Trophoblast cell (in vitro differentiated cells and primary cell): ENCODE results near the gene AMD1.

Source experiments
- DNase-seq, 2 donors: peaks; one replicate each; pipeline ENCODE4 v3.0.0-alpha.2; 2016
- H2AFZ ChIP-seq: 2 replicates; pipeline ENCODE4 v1.6.1; 2013; ENCODE audit warnings: low read length, moderate library complexity, mild to moderate bottlenecking; ENCODE audit not compliant: insufficient read depth, poor library complexity
- H2AK5ac ChIP-seq: 2 replicates; pipeline ENCODE4 v1.6.1; 2013; ENCODE audit warnings: mild to moderate bottlenecking, low read length
- H2BK120ac ChIP-seq: 2 replicates; pipeline ENCODE4 v1.6.1; 2013; ENCODE audit warnings: low read length, mild to moderate bottlenecking, moderate library complexity; ENCODE audit not compliant: insufficient read depth, poor library complexity
- H2BK12ac ChIP-seq: 2 replicates; pipeline ENCODE4 v1.6.1; 2013; ENCODE audit warnings: mild to moderate bottlenecking, low read length, moderate library complexity
- H2BK5ac ChIP-seq: 2 replicates; pipeline ENCODE4 v1.6.1; 2013; ENCODE audit warnings: low read length, low read depth, moderate library complexity, mild to moderate bottlenecking; ENCODE audit not compliant: poor library complexity
- H3K14ac ChIP-seq: 2 replicates; pipeline ENCODE4 v1.6.1; 2013; ENCODE audit warnings: mild to moderate bottlenecking, low read length
- H3K18ac ChIP-seq: 2 replicates; pipeline ENCODE4 v1.6.1; 2013; ENCODE audit warnings: mild to moderate bottlenecking, low read length
- H3K23ac ChIP-seq: 2 replicates; pipeline ENCODE4 v1.6.1; 2013; ENCODE audit warnings: low read length
- H3K27ac ChIP-seq: 2 replicates; pipeline ENCODE4 v1.5.1; 2013; ENCODE audit warnings: low read depth, mild to moderate bottlenecking, inconsistent platforms, low read length, moderate library complexity
- H3K27me3 ChIP-seq: 2 replicates; pipeline ENCODE4 v1.6.1; 2013; ENCODE audit warnings: inconsistent platforms, mild to moderate bottlenecking, low read length, moderate library complexity; ENCODE audit not compliant: insufficient read depth
- H3K36me3 ChIP-seq, 2 experiments: 1 replicate in 1 of 2; 2 replicates in 1 of 2; pipeline ENCODE4 v1.6.1; 2013; ENCODE audit warnings: low read length in 2 of 2, mild to moderate bottlenecking in 2 of 2, moderate library complexity in 1 of 2; ENCODE audit not compliant: insufficient read depth in 2 of 2, control insufficient read depth in 1 of 2
- H3K4ac ChIP-seq: 2 replicates; pipeline ENCODE4 v1.6.1; 2013; ENCODE audit warnings: low read depth, mild to moderate bottlenecking, low read length, moderate library complexity
- H3K4me1 ChIP-seq, 2 experiments: 1 replicate in 1 of 2; 2 replicates in 1 of 2; pipeline ENCODE4 v1.6.1; 2013; ENCODE audit warnings: low read length in 2 of 2, mild to moderate bottlenecking in 2 of 2, moderate library complexity in 1 of 2; ENCODE audit not compliant: insufficient read depth in 2 of 2, control insufficient read depth in 1 of 2
- H3K4me2 ChIP-seq: 2 replicates; pipeline ENCODE4 v1.6.1; 2013; ENCODE audit warnings: inconsistent platforms, mild to moderate bottlenecking, low read length, moderate library complexity
- H3K4me3 ChIP-seq: 2 replicates; pipeline ENCODE4 v1.5.1; 2013; ENCODE audit warnings: mild to moderate bottlenecking, low read depth, low read length, inconsistent platforms
- H3K79me1 ChIP-seq: one replicate; pipeline ENCODE4 v1.6.1; 2013; ENCODE audit warnings: low read length
- H3K79me2 ChIP-seq: 2 replicates; pipeline ENCODE4 v1.6.1; 2013; ENCODE audit warnings: low read length, mild to moderate bottlenecking; ENCODE audit not compliant: control insufficient read depth, insufficient read depth, poor library complexity
- H3K9ac ChIP-seq: 2 replicates; pipeline ENCODE4 v1.6.1; 2013; ENCODE audit warnings: mild to moderate bottlenecking, low read length
- H3K9me3 ChIP-seq: 2 replicates; pipeline ENCODE4 v1.6.1; 2013; ENCODE audit warnings: low read depth, mild to moderate bottlenecking, control low read depth, inconsistent platforms, low read length; ENCODE audit not compliant: insufficient read depth
- H4K12ac ChIP-seq: 2 replicates; pipeline ENCODE4 v1.6.1; 2013; ENCODE audit warnings: low read depth, mild to moderate bottlenecking, low read length, moderate library complexity
- H4K8ac ChIP-seq: 2 replicates; pipeline ENCODE4 v1.6.1; 2013; ENCODE audit warnings: low read depth, mild to moderate bottlenecking, low read length, moderate library complexity
- H4K91ac ChIP-seq: one replicate; pipeline ENCODE4 v1.6.1; 2013; ENCODE audit warnings: low read depth, mild to moderate bottlenecking, low read length, moderate library complexity
- WGBS: extraction: QIAGEN DNeasy Blood & Tissue Kit; methylation state at CpG from one replicate; pipeline ENCODE4 v1.1.7; 2013; ENCODE audit warnings: missing lambda C conversion rate; ENCODE audit not compliant: insufficient read length, insufficient coverage; ENCODE audit errors: extremely low coverage; 5-methylcytosine and 5-hydroxymethylcytosine counted together

Gene AMD1

GRCh38 chr6:110930781-110931180, 56.2 kb downstream of the AMD1 start:
- no peak overlapping the region for H3K14ac ChIP-seq
- no peak overlapping the region for H2AK5ac ChIP-seq
- no peak for DNase-seq
- no peaks in the 10 kb centered on the region for H3K4me1 ChIP-seq
- no peak overlapping the region for H2BK12ac ChIP-seq
- no CpG with 5 or more reads among the region's 3 CpGs for WGBS
- no peak overlapping the region for H3K4me2 ChIP-seq
- no peak overlapping the region for H4K91ac ChIP-seq
- no peaks in the 10 kb centered on the region for H3K36me3 ChIP-seq
- no peak overlapping the region for H2BK5ac ChIP-seq
- no peak overlapping the region for H4K8ac ChIP-seq
- H3K27ac ChIP-seq, result no peak overlapping the region
- no peak overlapping the region for H4K12ac ChIP-seq
- H3K27me3 ChIP-seq, result no peaks in the 10 kb centered on the region
- H3K23ac ChIP-seq, result no peak overlapping the region
- no peak overlapping the region for H3K4me3 ChIP-seq
- H3K79me1 ChIP-seq, result no peaks in the 10 kb centered on the region
- H2BK120ac ChIP-seq, result no peak overlapping the region
- H3K9me3 ChIP-seq, result no peaks in the 10 kb centered on the region
- no peak overlapping the region for H3K9ac ChIP-seq
- no peaks in the 10 kb centered on the region for H3K79me2 ChIP-seq
- H2AFZ ChIP-seq, result no peak overlapping the region
- H3K18ac ChIP-seq, result no peak overlapping the region
- no peak overlapping the region for H3K4ac ChIP-seq

- Histone ChIP-seq H2BK12ac (no peak overlapping the region), H3K4ac (no peak overlapping the region), H4K8ac (no peak overlapping the region), H3K27ac (no peak overlapping the region), H2AK5ac (no peak overlapping the region), H3K4me2 (no peak overlapping the region), H3K36me3 (no peaks in the 10 kb centered on the region), H2BK5ac (no peak overlapping the region), H4K12ac (no peak overlapping the region), H3K79me2 (no peaks in the 10 kb centered on the region), H3K18ac (no peak overlapping the region), H3K9ac (no peak overlapping the region), H3K14ac (no peak overlapping the region), H2AFZ (no peak overlapping the region), H3K4me3 (no peak overlapping the region), H3K27me3 (no peaks in the 10 kb centered on the region), H4K91ac (no peak overlapping the region), H3K23ac (no peak overlapping the region), H3K79me1 (no peaks in the 10 kb centered on the region), H3K4me1 (no peaks in the 10 kb centered on the region), H2BK120ac (no peak overlapping the region), H3K9me3 (no peaks in the 10 kb centered on the region)
- DNase-seq, result no peak
- no CpG with 5 or more reads among the region's 2 CpGs for WGBS
These were observed 59.3 kb downstream of the AMD1 start for GRCh38 chr6:110933912-110934311.

GRCh38 chr6:110934381-110934898, 59.9 kb downstream of the AMD1 start:
- Histone ChIP-seq H3K14ac (no peak overlapping the region), H2AFZ (no peak overlapping the region), H4K12ac (no peak overlapping the region), H3K4me3 (no peak overlapping the region), H3K9me3 (no peaks in the 10 kb centered on the region), H2BK5ac (no peak overlapping the region), H4K91ac (no peak overlapping the region), H3K27ac (no peak overlapping the region), H3K4ac (no peak overlapping the region), H3K79me2 (no peaks in the 10 kb centered on the region), H2BK12ac (no peak overlapping the region), H2BK120ac (no peak overlapping the region), H3K27me3 (no peaks in the 10 kb centered on the region), H3K4me2 (no peak overlapping the region), H3K18ac (no peak overlapping the region), H3K4me1 (no peaks in the 10 kb centered on the region), H3K9ac (no peak overlapping the region), H3K79me1 (no peaks in the 10 kb centered on the region), H3K36me3 (no peaks in the 10 kb centered on the region), H2AK5ac (no peak overlapping the region), H4K8ac (no peak overlapping the region), H3K23ac (no peak overlapping the region)
- DNase-seq, result no peak
- no CpG with 5 or more reads among the region's 1 CpG for WGBS

GRCh38 chr6:110935171-110935570, 60.6 kb downstream of the AMD1 start:
- no peak overlapping the region for H2BK12ac ChIP-seq
- H2BK120ac ChIP-seq, result no peak overlapping the region
- no peaks in the 10 kb centered on the region for H3K9me3 ChIP-seq
- H2AFZ ChIP-seq, result no peak overlapping the region
- no peaks in the 10 kb centered on the region for H3K79me2 ChIP-seq
- H2AK5ac ChIP-seq, result no peak overlapping the region
- no peak overlapping the region for H2BK5ac ChIP-seq
- H3K4me3 ChIP-seq, result no peak overlapping the region
- H3K27ac ChIP-seq, result no peak overlapping the region
- H4K8ac ChIP-seq, result no peak overlapping the region
- no peaks in the 10 kb centered on the region for H3K79me1 ChIP-seq
- H3K9ac ChIP-seq, result no peak overlapping the region
- no peak overlapping the region for H3K4ac ChIP-seq
- H3K23ac ChIP-seq, result no peak overlapping the region
- H3K27me3 ChIP-seq, result no peaks in the 10 kb centered on the region
- H4K12ac ChIP-seq, result no peak overlapping the region
- no peaks in the 10 kb centered on the region for H3K36me3 ChIP-seq
- no peak overlapping the region for H3K14ac ChIP-seq
- no peak overlapping the region for H3K4me2 ChIP-seq
- DNase-seq, result no peak
- H3K18ac ChIP-seq, result no peak overlapping the region
- no CpG with 5 or more reads among the region's 6 CpGs for WGBS
- no peaks in the 10 kb centered on the region for H3K4me1 ChIP-seq
- H4K91ac ChIP-seq, result no peak overlapping the region
